Stimulated activated naive CD8-positive, alpha-beta T cell treated with anti-CD3 and anti-CD28 coated beads, Interleukin-15, amount 100 ng/mL, for 72 hours (primary cell): ENCODE measurements around the gene AK2.

ENCODE experiments used
- ATAC-seq: fragments of 150-1000 bp; cut with Tn5 transposase; 2 replicates; pipeline ENCODE4 v1.10.0; 2021; ENCODE audit warnings: mild to moderate bottlenecking, moderate library complexity
- DNase-seq, 2 donors: peaks; one replicate each; pipeline ENCODE4 v3.0.0; 2021 to 2022
- H3K27ac Mint-ChIP-seq, 2 donors: one replicate each; pipeline ENCODE4 v1.8.0; 2022; ENCODE audit warnings: mild to moderate bottlenecking in 2 of 2, mixed read lengths in 2 of 2, moderate library complexity in 2 of 2
- H3K27me3 Mint-ChIP-seq: one replicate; pipeline ENCODE4 v1.8.0; 2022; ENCODE audit warnings: mixed read lengths
- H3K4me1 Mint-ChIP-seq: one replicate; pipeline ENCODE4 v1.8.0; 2022; ENCODE audit warnings: mild to moderate bottlenecking, mixed read lengths
- H3K4me3 Mint-ChIP-seq, 2 donors: one replicate each; pipeline ENCODE4 v1.8.0; 2022; ENCODE audit warnings: mild to moderate bottlenecking in 2 of 2, mixed read lengths in 2 of 2, moderate library complexity in 1 of 2
- H3K9me3 Mint-ChIP-seq, 2 donors: one replicate each; pipeline ENCODE4 v1.8.0; 2022; ENCODE audit warnings: mixed read lengths in 2 of 2

AK2 gene

DNA sequence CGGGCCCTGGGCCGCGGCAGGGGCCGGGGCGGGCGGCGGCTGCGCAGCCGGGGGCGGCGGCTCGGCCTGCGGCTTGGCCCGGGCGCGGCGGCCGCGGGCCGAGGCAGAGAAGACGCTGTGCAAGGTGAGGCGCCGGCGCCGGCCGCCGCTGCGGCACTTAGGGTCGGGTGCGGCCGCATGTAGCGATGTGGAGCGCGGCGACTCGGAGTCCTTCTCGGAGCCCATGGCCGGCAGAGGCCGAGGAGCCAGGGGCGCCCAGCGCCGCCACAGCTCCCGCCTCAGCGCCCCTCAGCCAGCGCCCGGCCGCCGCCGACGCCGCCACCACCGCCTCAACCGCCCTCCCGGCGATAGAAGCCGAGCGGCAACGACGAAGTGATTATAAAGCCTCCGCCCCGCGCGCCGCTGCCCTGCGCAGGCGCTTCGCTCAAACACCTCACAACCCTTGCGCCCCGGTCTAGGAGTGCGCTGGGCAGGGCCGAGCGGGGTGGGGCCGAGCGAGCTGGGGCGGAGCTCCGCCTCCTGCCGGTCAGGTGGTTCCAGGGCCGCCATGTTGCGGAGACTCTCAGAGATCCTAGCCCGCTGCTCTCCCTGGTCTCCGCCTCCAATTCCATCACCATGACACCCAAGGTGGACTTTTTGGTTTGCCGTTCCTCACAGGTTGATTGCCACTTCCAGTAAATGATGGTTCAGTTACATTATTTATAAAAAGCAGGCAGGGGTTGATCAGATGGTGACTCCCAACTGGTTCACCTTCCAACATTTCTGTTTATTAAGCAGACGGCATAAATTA, 72.0 kb downstream of the AK2 start, which contains the start of gene RNF19B:
RNF19B (minus strand) TSS at position 349 of the 790 bp plus-strand sequence; CDS start at position 225, 124 bp downstream.
- H3K27ac Mint-ChIP-seq, result peak within 1 kb of the TSS; percentile 91 to 96
- H3K4me3 Mint-ChIP-seq, result peak within 1 kb of the TSS; percentile 92 to 94
- no peaks in the 10 kb centered on the region for H3K27me3 Mint-ChIP-seq
- no peaks in the 10 kb centered on the region for H3K9me3 Mint-ChIP-seq
- ATAC-seq (peak; percentile 97), DNase-seq (peak; percentile 95 to 96)
- peaks cover 44% of the 10 kb centered on the region for H3K4me1 Mint-ChIP-seq

DNA sequence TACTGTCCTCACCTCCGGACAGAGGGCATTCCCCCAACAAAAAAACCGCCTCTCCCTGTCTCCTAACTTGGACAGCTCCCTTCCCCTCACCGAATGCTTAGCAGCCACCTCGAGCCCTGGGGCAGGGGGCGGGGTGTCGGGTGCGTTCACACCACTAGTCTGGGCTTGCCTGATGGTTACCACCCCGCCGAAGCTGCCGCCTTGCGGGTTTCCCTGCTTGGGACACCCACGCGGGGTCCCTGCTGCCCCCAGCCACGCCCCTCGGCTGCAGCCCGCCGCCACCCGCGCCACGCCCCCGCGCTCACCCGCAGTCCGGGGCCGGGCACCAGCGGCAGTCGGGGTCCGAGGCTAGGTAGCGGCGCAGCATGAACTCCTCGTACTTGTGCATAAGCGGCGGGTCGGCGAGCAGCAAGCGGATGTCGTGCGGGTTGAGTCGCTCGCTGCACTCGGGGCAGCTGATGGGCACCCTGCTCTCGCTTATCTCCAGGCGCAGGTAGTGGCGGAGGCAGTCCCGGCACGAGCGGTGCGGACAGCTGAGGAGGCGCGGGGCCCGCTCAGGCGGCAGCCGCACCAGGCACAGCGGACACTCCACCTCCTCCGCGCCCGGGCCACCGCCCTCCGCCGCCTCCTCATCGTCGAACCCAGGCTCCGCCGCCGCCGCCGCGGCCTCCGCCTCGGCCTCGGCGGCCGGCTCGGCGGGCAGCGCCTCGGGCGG, 72.8 kb downstream of the AK2 start:
- Mint-ChIP-seq H3K4me1 (peaks cover 48% of the 10 kb centered on the region), H3K27me3 (no peaks in the 10 kb centered on the region), H3K9me3 (no peaks in the 10 kb centered on the region), H3K27ac (peak overlapping the region; percentile 86 to 90), H3K4me3 (peak overlapping the region; percentile 92 to 94)
- ATAC-seq (peak; percentile 58), DNase-seq (peak; percentile 68 to 74)

- no peaks in the 10 kb centered on the region for H3K27me3 Mint-ChIP-seq
- DNase-seq (no peak), ATAC-seq (no peak)
- peak overlapping the region; percentile 92 to 94 for H3K4me3 Mint-ChIP-seq
- H3K27ac Mint-ChIP-seq, result peak overlapping the region in 1 of 2 donors; percentile 22
- no peaks in the 10 kb centered on the region for H3K9me3 Mint-ChIP-seq
- H3K4me1 Mint-ChIP-seq, result peaks cover 56% of the 10 kb centered on the region
Measured at GRCh38 chr1:32962248-32962896, 74.3 kb downstream of the AK2 start.

- ATAC-seq (no peak), DNase-seq (no peak)
- H3K9me3 Mint-ChIP-seq, result no peaks in the 10 kb centered on the region
- H3K4me3 Mint-ChIP-seq, result no peak overlapping the region
- peaks cover 63% of the 10 kb centered on the region for H3K4me1 Mint-ChIP-seq
- no peak overlapping the region for H3K27ac Mint-ChIP-seq
- H3K27me3 Mint-ChIP-seq, result no peaks in the 10 kb centered on the region
Measured at GRCh38 chr1:32960819-32961355, 75.8 kb downstream of the AK2 start.

- H3K9me3 Mint-ChIP-seq, result no peaks in the 10 kb centered on the region
- no peak overlapping the region for H3K27ac Mint-ChIP-seq
- H3K4me3 Mint-ChIP-seq, result no peak overlapping the region
- no peak for DNase-seq
- no peaks in the 10 kb centered on the region for H3K27me3 Mint-ChIP-seq
- ATAC-seq, result no peak
- H3K4me1 Mint-ChIP-seq, result peaks cover 63% of the 10 kb centered on the region
Measured at GRCh38 chr1:32960342-32960741, 76.3 kb downstream of the AK2 start.

DNA sequence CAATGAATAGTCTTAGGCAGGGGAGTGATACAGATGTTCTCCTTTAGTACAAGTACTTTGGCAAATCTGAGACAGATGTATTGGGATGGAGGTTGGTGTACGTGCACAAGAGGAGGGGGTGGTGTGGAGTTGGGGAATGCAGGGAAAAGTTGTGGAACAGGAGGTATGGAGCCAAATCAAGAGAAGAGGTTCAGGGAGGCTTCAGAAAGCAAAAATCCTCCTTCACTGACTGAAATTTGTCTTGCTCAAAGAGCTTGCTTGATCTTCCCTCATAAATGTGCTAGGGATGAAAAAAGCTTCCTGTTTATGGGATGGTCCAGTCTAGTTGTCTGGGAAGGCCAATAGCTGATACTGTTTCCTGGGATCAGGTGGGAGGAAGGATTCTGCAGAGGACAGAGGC, 77.9 kb downstream of the AK2 start:
- no peak for DNase-seq
- Mint-ChIP-seq H3K27ac (no peak overlapping the region), H3K9me3 (no peaks in the 10 kb centered on the region), H3K4me1 (peaks cover 62% of the 10 kb centered on the region), H3K4me3 (no peak overlapping the region), H3K27me3 (no peaks in the 10 kb centered on the region)
- ATAC-seq, result no peak
